Measurements from ENCODE around the gene AGRN. TPM values are rescaled to one million over a fixed set of nuclear protein-coding genes. Genes with fewer than 3 reads are reported as not detected.
"Not testable (repeated sequence)": the region's sequence is repeated elsewhere in the genome, so short reads cannot be mapped to it uniquely, and the experiment has no call there.

The AGRN gene
- total RNA-seq, 2 donors from 2014 or later, result 87.7 to 92.4 TPM

DNA sequence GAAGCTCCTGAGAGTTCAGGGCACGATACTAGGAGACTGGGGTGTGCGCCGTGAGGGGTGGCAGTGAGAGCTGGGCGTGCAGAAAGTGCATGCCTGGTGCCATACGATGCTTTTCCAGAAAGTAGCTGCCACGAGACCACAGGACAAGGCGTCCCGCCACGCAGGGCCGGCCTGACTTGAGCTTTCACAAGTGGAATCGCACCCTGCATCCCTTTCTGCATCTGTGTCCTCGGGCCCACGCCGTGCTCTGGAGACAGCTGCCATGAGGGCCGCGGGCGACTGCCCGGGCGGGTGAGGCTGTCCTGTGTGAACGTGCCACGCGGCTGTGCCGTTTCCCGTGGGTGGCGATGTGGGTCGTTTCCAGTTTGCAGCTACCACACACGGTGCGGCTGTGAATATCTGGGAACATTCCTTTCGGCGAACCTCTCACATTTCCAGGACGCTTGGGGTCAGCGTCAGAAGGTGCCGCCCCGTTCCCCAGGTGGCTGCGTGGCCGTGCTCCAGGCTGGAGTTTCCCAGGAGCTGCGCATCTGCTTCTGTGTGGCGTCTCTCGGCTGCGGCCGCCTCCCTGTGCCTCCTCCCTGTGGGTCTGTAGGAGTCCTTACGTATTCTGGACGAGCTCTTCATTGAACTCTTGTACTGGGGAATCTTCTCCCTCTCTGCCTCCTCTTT lies 37.0 kb upstream of the AGRN start:
- TF ChIP-seq POLR2AphosphoS5 (IDR thresholded peaks at IDR 0.05) (no peak), POLR2A (IDR thresholded peaks at IDR 0.05) (no peak)
- TF ChIP-seq, protein P1, sequence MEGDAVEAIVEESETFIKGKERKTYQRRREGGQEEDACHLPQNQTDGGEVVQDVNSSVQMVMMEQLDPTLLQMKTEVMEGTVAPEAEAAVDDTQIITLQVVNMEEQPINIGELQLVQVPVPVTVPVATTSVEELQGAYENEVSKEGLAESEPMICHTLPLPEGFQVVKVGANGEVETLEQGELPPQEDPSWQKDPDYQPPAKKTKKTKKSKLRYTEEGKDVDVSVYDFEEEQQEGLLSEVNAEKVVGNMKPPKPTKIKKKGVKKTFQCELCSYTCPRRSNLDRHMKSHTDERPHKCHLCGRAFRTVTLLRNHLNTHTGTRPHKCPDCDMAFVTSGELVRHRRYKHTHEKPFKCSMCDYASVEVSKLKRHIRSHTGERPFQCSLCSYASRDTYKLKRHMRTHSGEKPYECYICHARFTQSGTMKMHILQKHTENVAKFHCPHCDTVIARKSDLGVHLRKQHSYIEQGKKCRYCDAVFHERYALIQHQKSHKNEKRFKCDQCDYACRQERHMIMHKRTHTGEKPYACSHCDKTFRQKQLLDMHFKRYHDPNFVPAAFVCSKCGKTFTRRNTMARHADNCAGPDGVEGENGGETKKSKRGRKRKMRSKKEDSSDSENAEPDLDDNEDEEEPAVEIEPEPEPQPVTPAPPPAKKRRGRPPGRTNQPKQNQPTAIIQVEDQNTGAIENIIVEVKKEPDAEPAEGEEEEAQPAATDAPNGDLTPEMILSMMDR (IDR thresholded peaks at IDR 0.05), result no peak
- Histone ChIP-seq H3K27ac (no peak overlapping the region), H3K4me1 (replicated peaks) (no peaks in the 10 kb centered on the region), H3K27me3 (replicated peaks; ENCODE audit: insufficient read depth) (peaks cover 1% of the 10 kb centered on the region), H3K36me3 (no peaks in the 10 kb centered on the region), H3K4me3 (no peak overlapping the region), H3K9me3 (no peaks in the 10 kb centered on the region)
- intact Hi-C loops (cut with DNase I), result loop anchor here (1.0 kb wide), 1 partner anchor 80 kb away; no protein-coding TSS in a partner anchor
- WGBS, result 65% methylated on average over 43 of the region's 43 CpGs
- no peak for DNase-seq (ENCODE audit: low spot score)

DNA sequence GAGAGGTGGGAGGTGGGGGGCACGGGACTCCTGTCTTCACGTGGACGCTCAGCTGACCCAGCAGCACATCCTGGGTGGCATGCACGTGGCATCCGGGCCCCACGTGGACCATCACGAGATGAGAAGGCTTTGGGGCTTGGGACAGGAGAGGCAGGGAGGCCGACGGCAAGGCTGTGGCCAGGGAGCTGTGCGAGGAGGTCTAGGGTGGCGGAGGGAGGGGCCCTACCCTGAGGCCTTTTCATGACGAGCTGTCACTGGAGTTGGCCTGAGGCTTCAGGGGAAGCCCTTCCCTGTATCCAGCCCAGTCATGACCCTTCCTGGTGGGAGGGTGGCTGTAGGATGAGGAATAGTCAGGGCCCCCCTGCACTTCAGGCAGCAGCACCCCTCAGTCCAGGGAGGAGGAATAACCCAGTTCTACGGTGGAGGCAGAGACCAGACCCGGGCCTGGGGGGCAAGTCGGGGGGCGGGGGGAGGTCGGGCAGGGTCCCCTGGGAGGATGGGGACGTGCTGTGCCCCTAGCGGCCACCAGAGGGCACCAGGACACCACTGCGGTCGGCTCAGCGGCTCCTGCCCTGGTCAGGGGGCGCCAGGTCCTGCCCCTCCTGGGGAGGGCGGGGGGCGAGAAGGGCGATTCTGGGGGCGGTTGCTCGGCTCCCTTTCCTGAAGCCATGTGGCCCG lies 36.0 kb upstream of the AGRN start:
- no peaks in the 10 kb centered on the region for H3K36me3 ChIP-seq
- WGBS, result 17% methylated on average over 26 of the region's 29 CpGs
- H3K9me3 ChIP-seq, result no peaks in the 10 kb centered on the region
- DNase-seq (ENCODE audit: low spot score), result no peak
- H3K27ac ChIP-seq, result no peak overlapping the region
- TF ChIP-seq, protein P1 (IDR thresholded peaks at IDR 0.05), result peak; percentile 61 to 82 (median 71)
- no peak for TF ChIP-seq POLR2AphosphoS5 (IDR thresholded peaks at IDR 0.05)
- no peak for TF ChIP-seq POLR2A (IDR thresholded peaks at IDR 0.05)
- intact Hi-C loops (cut with DNase I), result loop anchor here (1.0 kb wide), 1 partner anchor 79 kb away; no protein-coding TSS in a partner anchor
- H3K4me3 ChIP-seq, result no peak overlapping the region
- peaks cover 1% of the 10 kb centered on the region for H3K27me3 ChIP-seq (replicated peaks; ENCODE audit: insufficient read depth)
- no peaks in the 10 kb centered on the region for H3K4me1 ChIP-seq (replicated peaks)

DNA sequence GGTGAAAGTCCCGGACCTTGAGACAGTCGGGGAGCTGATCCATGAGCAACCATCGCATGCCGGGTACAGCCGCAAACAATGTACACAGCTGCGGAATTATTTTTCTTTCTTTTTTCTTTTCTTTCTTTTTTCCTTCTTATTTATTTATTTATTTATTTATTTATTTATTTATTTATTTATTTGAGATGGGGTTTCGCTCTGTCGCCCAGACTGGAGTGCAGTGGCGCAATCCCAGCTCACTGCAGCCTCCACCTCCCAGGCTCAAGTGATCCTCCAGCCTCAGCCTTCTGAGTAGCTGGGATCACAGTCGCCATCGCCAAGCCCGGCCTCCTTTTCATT lies 35.5 kb upstream of the AGRN start:
- WGBS, result 48% methylated on average over 11 of the region's 12 CpGs
- intact Hi-C loops (cut with DNase I), result no loop called here
- no peaks in the 10 kb centered on the region for H3K9me3 ChIP-seq
- no peak for DNase-seq (ENCODE audit: low spot score)
- no peaks in the 10 kb centered on the region for H3K36me3 ChIP-seq
- H3K4me1 ChIP-seq (replicated peaks), result no peaks in the 10 kb centered on the region
- H3K27ac ChIP-seq, result no peak overlapping the region
- H3K27me3 ChIP-seq (replicated peaks; ENCODE audit: insufficient read depth), result peaks cover 1% of the 10 kb centered on the region
- TF ChIP-seq POLR2AphosphoS5 (IDR thresholded peaks at IDR 0.05), result no peak
- TF ChIP-seq, protein P1 (IDR thresholded peaks at IDR 0.05), result no peak
- no peak for TF ChIP-seq POLR2A (IDR thresholded peaks at IDR 0.05)
- H3K4me3 ChIP-seq, result no peak overlapping the region

GRCh38 chr1:985126-985525 lies 34.8 kb upstream of the AGRN start:
- Histone ChIP-seq H3K27ac (no peak overlapping the region), H3K4me1 (replicated peaks) (no peaks in the 10 kb centered on the region), H3K4me3 (no peak overlapping the region), H3K9me3 (no peaks in the 10 kb centered on the region), H3K27me3 (replicated peaks; ENCODE audit: insufficient read depth) (peaks cover 1% of the 10 kb centered on the region), H3K36me3 (no peaks in the 10 kb centered on the region)
- no peak for TF ChIP-seq POLR2AphosphoS5 (IDR thresholded peaks at IDR 0.05)
- TF ChIP-seq, protein P1 (IDR thresholded peaks at IDR 0.05), result no peak
- no peak for TF ChIP-seq POLR2A (IDR thresholded peaks at IDR 0.05)
- intact Hi-C loops (cut with DNase I), result no loop called here
- WGBS, result 82% methylated on average over 13 of the region's 13 CpGs
- no peak for DNase-seq (ENCODE audit: low spot score)

DNA sequence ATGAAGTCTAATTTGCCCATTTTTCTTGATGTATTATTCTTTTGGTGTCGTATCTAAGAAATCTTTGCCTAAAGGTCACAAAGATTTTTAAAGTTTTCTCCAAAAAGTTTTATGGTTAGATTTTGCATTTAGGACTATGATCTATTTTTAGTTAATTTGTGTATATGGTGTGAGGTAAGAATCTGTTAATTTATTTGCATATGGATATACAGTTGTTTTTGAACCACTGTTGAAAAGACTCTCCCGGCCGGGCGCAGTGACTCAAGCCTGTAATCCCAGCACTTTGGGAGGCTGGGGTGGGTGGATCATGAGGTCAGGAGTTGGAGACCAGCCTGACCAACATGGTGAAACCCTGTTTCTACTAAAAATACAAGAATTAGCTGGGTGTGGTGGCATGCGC lies 31.9 kb upstream of the AGRN start:
- intact Hi-C loops (cut with DNase I), result not testable (repeated sequence)

DNA sequence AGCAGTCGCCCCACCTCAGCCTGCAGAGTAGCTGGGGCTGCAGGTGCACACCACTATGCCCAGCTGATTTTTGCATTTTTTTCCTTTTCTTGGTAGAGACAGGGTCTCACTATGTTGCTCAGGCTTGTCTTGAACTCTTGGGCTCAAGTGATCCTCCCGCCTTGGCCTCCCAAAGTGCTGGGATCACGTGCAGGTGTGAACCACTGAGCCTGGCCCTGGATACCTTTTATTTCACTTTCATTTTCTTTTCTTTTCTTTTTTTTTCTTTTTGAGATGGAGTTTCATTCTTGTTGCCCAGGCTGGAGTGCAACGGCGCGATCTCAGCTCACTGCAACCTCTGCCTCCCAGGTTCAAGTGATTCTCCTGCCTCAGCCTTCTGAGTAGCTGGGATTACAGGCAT lies 28.6 kb upstream of the AGRN start:
- intact Hi-C loops (cut with DNase I); H3K4me1 ChIP-seq (replicated peaks); H3K9me3 ChIP-seq; DNase-seq (ENCODE audit: low spot score); H3K4me3 ChIP-seq; H3K27ac ChIP-seq; H3K27me3 ChIP-seq (replicated peaks; ENCODE audit: insufficient read depth); H3K36me3 ChIP-seq: not testable (repeated sequence)
- WGBS, result 97% methylated on average over 6 of the region's 6 CpGs

More for the DNA sequence above, 31.9 kb upstream of the AGRN start:
- H3K4me1 ChIP-seq (replicated peaks); H3K9me3 ChIP-seq; H3K36me3 ChIP-seq; DNase-seq (ENCODE audit: low spot score); H3K4me3 ChIP-seq; H3K27ac ChIP-seq; H3K27me3 ChIP-seq (replicated peaks; ENCODE audit: insufficient read depth): not testable (repeated sequence)
- 87% methylated on average over 5 of the region's 5 CpGs for WGBS
